WTC11 (cell line): ENCODE measurements around the gene SIPA1L2.

Experiments
- CBFB ChIP-seq: sonication (generic); formaldehyde crosslinking; IDR thresholded peaks from 2 replicates; pipeline ENCODE4 v1.8.1; 2022; ENCODE audit warnings: mild to moderate bottlenecking, low read depth, missing genetic modification reagents
- FOXJ3 ChIP-seq: sonication (generic); formaldehyde crosslinking; IDR thresholded peaks from 2 replicates; pipeline ENCODE4 v1.9.0; 2021; ENCODE audit warnings: missing genetic modification reagents, mild to moderate bottlenecking, borderline replicate concordance
- NFATC4 ChIP-seq: fragments of 250-450 bp; sonication (Bioruptor Pico); IDR thresholded peaks from 2 replicates; pipeline ENCODE4 v1.9.0; 2021; ENCODE audit warnings: mild to moderate bottlenecking
- ZNF121 ChIP-seq: sonication (generic); formaldehyde crosslinking; IDR thresholded peaks from 2 replicates; pipeline ENCODE4 v1.8.0; 2023; ENCODE audit warnings: missing genetic modification reagents
- TF ChIP-seq, protein P1 (sequence below): fragments of 200-600 bp; IDR thresholded peaks from 2 replicates; pipeline ENCODE4 v1.8.0; 2022; ENCODE audit warnings: antibody characterized with exemption
- TF ChIP-seq, protein P2 (sequence below): sonication (generic); formaldehyde crosslinking; IDR thresholded peaks from 2 replicates; pipeline ENCODE4 v1.8.0; 2022; ENCODE audit warnings: mild to moderate bottlenecking, missing genetic modification reagents

DNA sequence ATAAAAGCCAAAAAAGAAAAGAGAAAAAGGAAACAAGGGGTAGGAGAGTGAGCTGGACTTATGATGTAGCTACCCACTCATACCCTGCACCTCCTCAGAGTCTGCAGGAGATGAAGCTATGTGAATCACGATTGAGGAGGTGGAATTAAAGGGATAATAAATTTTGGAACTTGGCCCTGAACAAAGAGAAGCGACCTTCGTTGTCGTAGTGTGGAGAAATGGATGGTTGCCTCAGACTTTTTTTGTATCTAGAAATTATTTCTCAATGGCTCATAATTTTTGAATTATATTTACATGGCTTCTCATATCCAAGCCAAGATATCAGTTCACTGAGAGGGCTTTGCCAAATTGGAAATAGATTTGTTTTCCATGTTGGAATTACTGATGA lies 37.8 kb upstream of the SIPA1L2 start:
- TF ChIP-seq NFATC4 (CRISPR knock-in tag) (no peak), FOXJ3 (no peak), ZNF121 (no peak), CBFB (CRISPR knock-in tag) (no peak)
- TF ChIP-seq, protein P1, sequence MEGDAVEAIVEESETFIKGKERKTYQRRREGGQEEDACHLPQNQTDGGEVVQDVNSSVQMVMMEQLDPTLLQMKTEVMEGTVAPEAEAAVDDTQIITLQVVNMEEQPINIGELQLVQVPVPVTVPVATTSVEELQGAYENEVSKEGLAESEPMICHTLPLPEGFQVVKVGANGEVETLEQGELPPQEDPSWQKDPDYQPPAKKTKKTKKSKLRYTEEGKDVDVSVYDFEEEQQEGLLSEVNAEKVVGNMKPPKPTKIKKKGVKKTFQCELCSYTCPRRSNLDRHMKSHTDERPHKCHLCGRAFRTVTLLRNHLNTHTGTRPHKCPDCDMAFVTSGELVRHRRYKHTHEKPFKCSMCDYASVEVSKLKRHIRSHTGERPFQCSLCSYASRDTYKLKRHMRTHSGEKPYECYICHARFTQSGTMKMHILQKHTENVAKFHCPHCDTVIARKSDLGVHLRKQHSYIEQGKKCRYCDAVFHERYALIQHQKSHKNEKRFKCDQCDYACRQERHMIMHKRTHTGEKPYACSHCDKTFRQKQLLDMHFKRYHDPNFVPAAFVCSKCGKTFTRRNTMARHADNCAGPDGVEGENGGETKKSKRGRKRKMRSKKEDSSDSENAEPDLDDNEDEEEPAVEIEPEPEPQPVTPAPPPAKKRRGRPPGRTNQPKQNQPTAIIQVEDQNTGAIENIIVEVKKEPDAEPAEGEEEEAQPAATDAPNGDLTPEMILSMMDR: no peak
- TF ChIP-seq, protein P2, sequence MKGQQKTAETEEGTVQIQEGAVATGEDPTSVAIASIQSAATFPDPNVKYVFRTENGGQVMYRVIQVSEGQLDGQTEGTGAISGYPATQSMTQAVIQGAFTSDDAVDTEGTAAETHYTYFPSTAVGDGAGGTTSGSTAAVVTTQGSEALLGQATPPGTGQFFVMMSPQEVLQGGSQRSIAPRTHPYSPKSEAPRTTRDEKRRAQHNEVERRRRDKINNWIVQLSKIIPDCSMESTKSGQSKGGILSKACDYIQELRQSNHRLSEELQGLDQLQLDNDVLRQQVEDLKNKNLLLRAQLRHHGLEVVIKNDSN (CRISPR knock-in tag): no peak
